T-helper 22 cell (primary cell): Measurements from ENCODE around the gene MTHFSD.
"Not testable (repeated sequence)": the region's sequence is repeated elsewhere in the genome, so short reads cannot be mapped to it uniquely, and the experiment has no call there.

ENCODE experiments used
- DNase-seq: peaks from one replicate; pipeline ENCODE4 v3.0.0-alpha.2; 2020; ENCODE audit warnings: low read depth

Gene MTHFSD

GRCh38 chr16:86554917-86555703, at the start of gene MTHFSD:
Gene MTHFSD (minus strand): TSS chr16:86555235. CDS start chr16:86555184, 51 bp downstream.
- DNase-seq: peak; percentile 86

- peak; percentile 18 for DNase-seq
Observed at GRCh38 chr16:86604436-86605193, 49.6 kb upstream of the MTHFSD start.

GRCh38 chr16:86602521-86602920, 47.5 kb upstream of the MTHFSD start:
- no peak for DNase-seq

- DNase-seq: no peak
Observed at GRCh38 chr16:86601356-86601755, 46.3 kb upstream of the MTHFSD start.

- DNase-seq: no peak
Observed at GRCh38 chr16:86598607-86599565, 43.9 kb upstream of the MTHFSD start.

GRCh38 chr16:86597880-86598606, 43.0 kb upstream of the MTHFSD start:
- no peak for DNase-seq

GRCh38 chr16:86597126-86597879, 42.3 kb upstream of the MTHFSD start:
- no peak for DNase-seq

- no peak for DNase-seq
Observed at GRCh38 chr16:86595983-86596605, 41.1 kb upstream of the MTHFSD start.

- DNase-seq: no peak
Observed at GRCh38 chr16:86594721-86595120, 39.7 kb upstream of the MTHFSD start.

- DNase-seq: no peak
Observed at GRCh38 chr16:86593913-86594620, 39.0 kb upstream of the MTHFSD start.

- DNase-seq: no peak
Observed at GRCh38 chr16:86591270-86591669, 36.2 kb upstream of the MTHFSD start.

- DNase-seq: no peak
Observed at GRCh38 chr16:86590501-86591144, 35.6 kb upstream of the MTHFSD start.

GRCh38 chr16:86587955-86588354, 32.9 kb upstream of the MTHFSD start:
- not testable (repeated sequence) for DNase-seq

GRCh38 chr16:86587487-86587886, 32.5 kb upstream of the MTHFSD start:
- no peak for DNase-seq

- no peak for DNase-seq
Observed at GRCh38 chr16:86585821-86586611, 31.0 kb upstream of the MTHFSD start.

GRCh38 chr16:86584726-86585721, 30.0 kb upstream of the MTHFSD start:
- DNase-seq: no peak
